ENCODE data around the gene AGXT. TPM values are rescaled to one million over a fixed set of nuclear protein-coding genes. Genes with fewer than 3 reads are reported as not detected.

AGXT gene
- total and polyA plus RNA-seq, 4 donors = 254 to 1,572 (median 1,428) TPM

DNA sequence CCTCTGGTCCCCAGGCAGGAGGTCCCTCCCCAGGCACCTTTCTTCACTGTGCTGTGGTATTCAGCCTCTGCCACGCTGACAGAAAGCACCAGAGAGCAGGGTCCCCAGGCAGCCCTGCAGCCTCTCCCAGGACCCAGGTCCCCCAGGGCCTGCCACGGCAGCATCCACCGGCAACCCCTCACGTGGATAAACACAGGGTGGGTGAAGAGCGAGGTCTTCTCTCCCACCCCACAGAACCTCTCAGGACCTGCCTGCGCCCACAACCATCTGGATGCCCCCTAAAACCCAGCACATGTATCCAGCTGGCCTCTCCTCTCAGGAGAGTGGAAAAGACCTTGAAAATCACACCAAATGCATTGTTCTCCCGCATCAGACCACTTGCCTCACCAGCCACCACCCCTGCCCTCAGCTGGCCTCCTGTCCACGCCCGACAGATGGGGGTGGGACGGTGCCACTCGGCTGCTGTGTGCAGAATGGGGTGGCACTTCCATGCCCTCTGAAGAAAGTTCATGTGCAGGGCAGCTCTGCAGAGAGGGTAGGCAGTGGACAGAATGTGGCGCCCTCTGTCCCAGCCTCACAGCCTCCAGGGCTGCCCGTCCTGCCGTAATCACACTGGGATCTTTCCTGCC is 33.5 kb downstream of the AGXT start (continued):
- TF ChIP-seq, protein P1, sequence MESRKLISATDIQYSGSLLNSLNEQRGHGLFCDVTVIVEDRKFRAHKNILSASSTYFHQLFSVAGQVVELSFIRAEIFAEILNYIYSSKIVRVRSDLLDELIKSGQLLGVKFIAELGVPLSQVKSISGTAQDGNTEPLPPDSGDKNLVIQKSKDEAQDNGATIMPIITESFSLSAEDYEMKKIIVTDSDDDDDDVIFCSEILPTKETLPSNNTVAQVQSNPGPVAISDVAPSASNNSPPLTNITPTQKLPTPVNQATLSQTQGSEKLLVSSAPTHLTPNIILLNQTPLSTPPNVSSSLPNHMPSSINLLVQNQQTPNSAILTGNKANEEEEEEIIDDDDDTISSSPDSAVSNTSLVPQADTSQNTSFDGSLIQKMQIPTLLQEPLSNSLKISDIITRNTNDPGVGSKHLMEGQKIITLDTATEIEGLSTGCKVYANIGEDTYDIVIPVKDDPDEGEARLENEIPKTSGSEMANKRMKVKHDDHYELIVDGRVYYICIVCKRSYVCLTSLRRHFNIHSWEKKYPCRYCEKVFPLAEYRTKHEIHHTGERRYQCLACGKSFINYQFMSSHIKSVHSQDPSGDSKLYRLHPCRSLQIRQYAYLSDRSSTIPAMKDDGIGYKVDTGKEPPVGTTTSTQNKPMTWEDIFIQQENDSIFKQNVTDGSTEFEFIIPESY (IDR thresholded peaks at IDR 0.05) = no peak
- no peak for TF ChIP-seq HNF4A (conservative IDR thresholded peaks at IDR 0.05)

DNA sequence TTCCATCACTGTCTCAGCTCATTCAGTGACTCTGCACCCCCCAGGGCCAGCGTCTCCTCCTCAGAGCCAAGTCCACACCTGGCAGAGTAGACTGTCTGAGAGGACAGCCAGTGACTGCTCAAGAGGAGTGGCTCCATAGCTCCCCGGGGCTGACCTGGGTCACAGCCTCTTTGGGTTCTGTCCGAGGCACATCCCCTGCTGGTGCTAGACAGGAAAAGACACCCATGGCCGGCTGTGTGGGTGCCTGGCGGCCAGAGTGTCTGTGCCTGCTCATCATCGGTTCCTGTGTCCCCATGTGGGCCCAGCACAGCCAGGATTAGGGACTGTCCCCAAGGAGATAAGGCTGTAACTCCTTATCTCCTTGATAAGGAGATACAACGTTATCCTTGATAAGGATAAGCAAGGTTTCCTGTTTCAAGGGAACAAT is 34.0 kb downstream of the AGXT start:
- no peak overlapping the region for H3K9ac ChIP-seq (ENCODE audit: low read depth in 1 of 2, low read length in 2 of 2)
- no peak for DNase-seq (ENCODE audit: low spot score)
- 68% methylated on average over 7 of the region's 7 CpGs for WGBS

More for the DNA sequence above, 34.0 kb downstream of the AGXT start:
- H3K36me3 ChIP-seq (ENCODE audit: control insufficient read depth in 4 of 4, insufficient read depth in 3 of 4, low read depth in 1 of 4, low read length in 3 of 4) = no peaks in the 10 kb centered on the region
- TF ChIP-seq RXRA (IDR thresholded peaks at IDR 0.05) = no peak
- TF ChIP-seq, protein P1 (IDR thresholded peaks at IDR 0.05) = no peak
- no peak for TF ChIP-seq HNF4G (IDR thresholded peaks at IDR 0.05)
- TF ChIP-seq JUND (IDR thresholded peaks at IDR 0.05) = no peak
- TF ChIP-seq TAF1 (conservative IDR thresholded peaks at IDR 0.05) = no peak
- TF ChIP-seq, protein P2, sequence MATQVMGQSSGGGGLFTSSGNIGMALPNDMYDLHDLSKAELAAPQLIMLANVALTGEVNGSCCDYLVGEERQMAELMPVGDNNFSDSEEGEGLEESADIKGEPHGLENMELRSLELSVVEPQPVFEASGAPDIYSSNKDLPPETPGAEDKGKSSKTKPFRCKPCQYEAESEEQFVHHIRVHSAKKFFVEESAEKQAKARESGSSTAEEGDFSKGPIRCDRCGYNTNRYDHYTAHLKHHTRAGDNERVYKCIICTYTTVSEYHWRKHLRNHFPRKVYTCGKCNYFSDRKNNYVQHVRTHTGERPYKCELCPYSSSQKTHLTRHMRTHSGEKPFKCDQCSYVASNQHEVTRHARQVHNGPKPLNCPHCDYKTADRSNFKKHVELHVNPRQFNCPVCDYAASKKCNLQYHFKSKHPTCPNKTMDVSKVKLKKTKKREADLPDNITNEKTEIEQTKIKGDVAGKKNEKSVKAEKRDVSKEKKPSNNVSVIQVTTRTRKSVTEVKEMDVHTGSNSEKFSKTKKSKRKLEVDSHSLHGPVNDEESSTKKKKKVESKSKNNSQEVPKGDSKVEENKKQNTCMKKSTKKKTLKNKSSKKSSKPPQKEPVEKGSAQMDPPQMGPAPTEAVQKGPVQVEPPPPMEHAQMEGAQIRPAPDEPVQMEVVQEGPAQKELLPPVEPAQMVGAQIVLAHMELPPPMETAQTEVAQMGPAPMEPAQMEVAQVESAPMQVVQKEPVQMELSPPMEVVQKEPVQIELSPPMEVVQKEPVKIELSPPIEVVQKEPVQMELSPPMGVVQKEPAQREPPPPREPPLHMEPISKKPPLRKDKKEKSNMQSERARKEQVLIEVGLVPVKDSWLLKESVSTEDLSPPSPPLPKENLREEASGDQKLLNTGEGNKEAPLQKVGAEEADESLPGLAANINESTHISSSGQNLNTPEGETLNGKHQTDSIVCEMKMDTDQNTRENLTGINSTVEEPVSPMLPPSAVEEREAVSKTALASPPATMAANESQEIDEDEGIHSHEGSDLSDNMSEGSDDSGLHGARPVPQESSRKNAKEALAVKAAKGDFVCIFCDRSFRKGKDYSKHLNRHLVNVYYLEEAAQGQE (IDR thresholded peaks at IDR 0.05) = no peak
- TF ChIP-seq EGR1 (IDR thresholded peaks at IDR 0.05; ENCODE audit: low read depth in 2 of 2) = no peak
- TF ChIP-seq NR2F2 (IDR thresholded peaks at IDR 0.05) = no peak
- no peak for TF ChIP-seq FOXA2 (IDR thresholded peaks at IDR 0.05)
- TF ChIP-seq HNF4A (conservative IDR thresholded peaks at IDR 0.05) = no peak
- TF ChIP-seq, protein P3, sequence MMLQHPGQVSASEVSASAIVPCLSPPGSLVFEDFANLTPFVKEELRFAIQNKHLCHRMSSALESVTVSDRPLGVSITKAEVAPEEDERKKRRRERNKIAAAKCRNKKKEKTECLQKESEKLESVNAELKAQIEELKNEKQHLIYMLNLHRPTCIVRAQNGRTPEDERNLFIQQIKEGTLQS (IDR thresholded peaks at IDR 0.05) = no peak
- TF ChIP-seq YY1 (IDR thresholded peaks at IDR 0.05) = no peak
- TF ChIP-seq FOXA1 (IDR thresholded peaks at IDR 0.05) = no peak
- TF ChIP-seq RAD21 (IDR thresholded peaks at IDR 0.05) = no peak
- TF ChIP-seq, protein P4, sequence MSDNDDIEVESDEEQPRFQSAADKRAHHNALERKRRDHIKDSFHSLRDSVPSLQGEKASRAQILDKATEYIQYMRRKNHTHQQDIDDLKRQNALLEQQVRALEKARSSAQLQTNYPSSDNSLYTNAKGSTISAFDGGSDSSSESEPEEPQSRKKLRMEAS (IDR thresholded peaks at IDR 0.05) = no peak
- H3K4me1 ChIP-seq (ENCODE audit: control insufficient read depth in 4 of 4, insufficient read depth in 4 of 4, low read length in 3 of 4) = peaks cover 3 to 8% (median 3%) of the 10 kb centered on the region in 4 donors
- no peak overlapping the region for H3K4me3 ChIP-seq (ENCODE audit: low read depth in 1 of 3, low read length in 3 of 3)
- H3K27ac ChIP-seq (ENCODE audit: low read depth in 1 of 2, low read length in 2 of 2) = no peak overlapping the region
- H3K27me3 ChIP-seq (ENCODE audit: control insufficient read depth in 4 of 4, insufficient read depth in 4 of 4, low read length in 3 of 4) = no peaks in the 10 kb centered on the region
- peaks cover 0 to 3% (median 0%) of the 10 kb centered on the region in 4 donors for H3K9me3 ChIP-seq (ENCODE audit: control insufficient read depth in 4 of 4, low read length in 3 of 4)
